GM23338 (cell line): ENCODE data around the gene SEZ6L. TPM values are rescaled to one million over a fixed set of nuclear protein-coding genes. Genes with fewer than 3 reads are reported as not detected.

Experiments used
- CREB1 ChIP-seq: fragments of 250-450 bp; sonication (Bioruptor Pico); IDR thresholded peaks from 2 replicates; pipeline ENCODE4 v1.5.0; 2020; ENCODE audit warnings: low read depth, mild to moderate bottlenecking, moderate library complexity
- CTCF ChIP-seq, 2 experiments: fragments of 200-600 bp in 1 of 2; sonication (generic) in 1 of 2; conservative IDR thresholded peaks; 2 replicates each; pipeline versions ENCODE4 v1.5.1 to v1.6.1; 2016 to 2017; ENCODE audit warnings: antibody characterized with exemption in 2 of 2, low read depth in 2 of 2, mild to moderate bottlenecking in 2 of 2, moderate library complexity in 1 of 2
- EZH2phosphoT487 ChIP-seq: fragments of 200-600 bp; sonication (generic); IDR thresholded peaks from one replicate; pipeline ENCODE4 v1.8.1; 2018; ENCODE audit warnings: antibody characterized with exemption; ENCODE audit not compliant: unreplicated experiment
- JUNB ChIP-seq: IDR thresholded peaks from one replicate; pipeline ENCODE4 v1.6.1; 2016; ENCODE audit warnings: antibody characterized with exemption; ENCODE audit not compliant: unreplicated experiment
- NANOG ChIP-seq: IDR thresholded peaks from 2 replicates; pipeline ENCODE4 v1.6.1; 2016; ENCODE audit warnings: antibody characterized with exemption, borderline replicate concordance
- POLR2AphosphoS5 ChIP-seq: IDR thresholded peaks from 2 replicates; pipeline ENCODE4 v1.6.1; 2016; ENCODE audit warnings: antibody characterized with exemption, low read depth
- REST ChIP-seq: IDR thresholded peaks from one replicate; pipeline ENCODE4 v1.6.1; 2018; ENCODE audit warnings: antibody characterized with exemption; ENCODE audit not compliant: unreplicated experiment
- ZNF114 ChIP-seq: fragments of 250-450 bp; sonication (Bioruptor Pico); IDR thresholded peaks from 2 replicates; pipeline ENCODE4 v1.5.0; 2020; ENCODE audit warnings: mild to moderate bottlenecking, moderate library complexity
- ZNF331 ChIP-seq: fragments of 250-450 bp; sonication (Bioruptor Pico); IDR thresholded peaks from 2 replicates; pipeline ENCODE4 v1.5.0; 2020; ENCODE audit warnings: low read depth, mild to moderate bottlenecking, moderate library complexity
- ZNF462 ChIP-seq: fragments of 250-450 bp; sonication (Bioruptor Pico); IDR thresholded peaks from 2 replicates; pipeline ENCODE4 v1.5.0; 2020; ENCODE audit warnings: mild to moderate bottlenecking, moderate library complexity
- polyA plus RNA-seq: library from polyadenylated mRNA; unstranded; fragments of >200 nt; fragmentation: Nextera tagmentation; extraction: Ambion mirVana; gene quantifications from 2 replicates; pipeline ENCODE4 v1.2.1, GENCODE V29; 2016
- total RNA-seq: library from RNA; depleted of rRNA; stranded (reverse); fragments of >200 nt; shearing (Covaris generic); gene quantifications from 2 replicates; pipeline ENCODE4 v1.2.3, GENCODE V29; 2014

SEZ6L gene
- total and polyA plus RNA-seq, 2 experiments from 2014 or later = 0.13 to 0.24 TPM

GRCh38 chr22:26139310-26139709 is 30.0 kb upstream of the SEZ6L start (continued):
- TF ChIP-seq ZNF462 (no peak), JUNB (no peak), POLR2AphosphoS5 (no peak), CREB1 (CRISPR knock-in tag) (no peak), ZNF331 (CRISPR knock-in tag) (no peak), ZNF114 (CRISPR knock-in tag) (no peak), NANOG (no peak), CTCF (conservative IDR thresholded peaks at IDR 0.05; ENCODE audit: low read depth in 2 of 2) (no peak), EZH2phosphoT487 (no peak), REST (no peak)
